GM21447 (cell line): ENCODE measurements around the gene PCED1A.
"Not testable (repeated sequence)": the region's sequence is repeated elsewhere in the genome, so short reads cannot be mapped to it uniquely, and the experiment has no call there.

Source experiments
- ATAC-seq: cut with Tn5 transposase; IDR thresholded peaks from one replicate; pipeline ENCODE4 v1.9.1; 2021; ENCODE audit not compliant: unreplicated experiment

The PCED1A gene

GRCh38 chr20:2831206-2831605 lies 9.2 kb downstream of the PCED1A start:
- ATAC-seq = not testable (repeated sequence)

GRCh38 chr20:2829376-2829775 lies 11.1 kb downstream of the PCED1A start:
- ATAC-seq = no peak

GRCh38 chr20:2826655-2827054 lies 13.8 kb downstream of the PCED1A start:
- ATAC-seq = no peak

- ATAC-seq = no peak
Observed at GRCh38 chr20:2825761-2826160, 14.7 kb downstream of the PCED1A start.

GRCh38 chr20:2822073-2822472 lies 18.4 kb downstream of the PCED1A start:
- no peak for ATAC-seq

GRCh38 chr20:2820896-2821869 lies 19.3 kb downstream of the PCED1A start:
- ATAC-seq = no peak

GRCh38 chr20:2820084-2820895 lies 20.2 kb downstream of the PCED1A start:
- ATAC-seq = no peak

- ATAC-seq = no peak
Observed at GRCh38 chr20:2817891-2818595, 22.4 kb downstream of the PCED1A start.

- ATAC-seq = no peak
Observed at GRCh38 chr20:2817341-2817726, 23.1 kb downstream of the PCED1A start.

- ATAC-seq = no peak
Observed at GRCh38 chr20:2816583-2817340, 23.7 kb downstream of the PCED1A start.

- no peak for ATAC-seq
Observed at GRCh38 chr20:2816030-2816582, 24.3 kb downstream of the PCED1A start, which contains the start of gene TMEM239. TMEM239 (plus strand) TSS chr20:2816364; CDS start chr20:2816555, 191 bp downstream.

GRCh38 chr20:2815242-2815900 lies 25.1 kb downstream of the PCED1A start:
- no peak for ATAC-seq

- ATAC-seq = no peak
Observed at GRCh38 chr20:2814587-2815051, 25.8 kb downstream of the PCED1A start, which contains the start of gene C20orf141. C20orf141 (plus strand) TSS chr20:2814987; CDS start chr20:2815185, 198 bp downstream.

GRCh38 chr20:2814076-2814475 lies 26.4 kb downstream of the PCED1A start:
- ATAC-seq = no peak

- no peak for ATAC-seq
Observed at GRCh38 chr20:2812189-2812588, 28.3 kb downstream of the PCED1A start.

GRCh38 chr20:2809690-2810089 lies 30.8 kb downstream of the PCED1A start:
- no peak for ATAC-seq

GRCh38 chr20:2807929-2808328 lies 32.5 kb downstream of the PCED1A start:
- not testable (repeated sequence) for ATAC-seq

GRCh38 chr20:2807019-2807418 lies 33.4 kb downstream of the PCED1A start:
- no peak for ATAC-seq

- no peak for ATAC-seq
Observed at GRCh38 chr20:2806351-2806701, 34.1 kb downstream of the PCED1A start.
